K562 (cell line): ENCODE data around the gene KLF2. TPM values are rescaled to one million over a fixed set of nuclear protein-coding genes. Genes with fewer than 3 reads are reported as not detected.

Experiments
- BCOR ChIP-seq: fragments of 450-650 bp; IDR thresholded peaks from 2 replicates; pipeline ENCODE4 v1.6.1; 2016
- CEBPB ChIP-seq: fragments of 450-650 bp; IDR thresholded peaks from 2 replicates; pipeline ENCODE4 v1.6.1; 2016; ENCODE audit warnings: missing genetic modification characterization, missing compliant biosample characterization
- CXXC5 ChIP-seq: fragments of 250-450 bp; sonication (Bioruptor Pico); IDR thresholded peaks from 2 replicates; pipeline ENCODE4 v1.8.0; 2022; ENCODE audit warnings: inconsistent platforms, mild to moderate bottlenecking, moderate library complexity
- HDAC2 ChIP-seq: fragments of 450-650 bp; IDR thresholded peaks from 2 replicates; pipeline ENCODE4 v1.6.1; 2016; ENCODE audit warnings: mild to moderate bottlenecking
- HDAC8 ChIP-seq: fragments of 450-650 bp; IDR thresholded peaks from 2 replicates; pipeline ENCODE4 v1.6.1; 2016; ENCODE audit warnings: mild to moderate bottlenecking, missing genetic modification characterization, moderate library complexity, missing compliant biosample characterization
- MAZ ChIP-seq, 2 experiments: fragments of 450-650 bp in 1 of 2; sonication (generic) in 1 of 2; formaldehyde crosslinking; IDR thresholded peaks in 1 of 2; conservative IDR thresholded peaks in 1 of 2; 2 replicates each; pipeline versions ENCODE4 v1.4.0 to v1.5.0; 2020; ENCODE audit warnings: mild to moderate bottlenecking in 1 of 2, missing genetic modification reagents in 1 of 2
- PCBP2 ChIP-seq: fragments of 200-400 bp; formaldehyde crosslinking; IDR thresholded peaks from 2 replicates; pipeline ENCODE4 v1.6.1; 2018; ENCODE audit warnings: low read length, low read depth, mild to moderate bottlenecking, moderate library complexity; ENCODE audit not compliant: poor library complexity, severe bottlenecking
- ZNF121 ChIP-seq: sonication (generic); formaldehyde crosslinking; conservative IDR thresholded peaks from 2 replicates; pipeline ENCODE4 v1.8.0; 2022; ENCODE audit warnings: missing genetic modification reagents
- ZNF584 ChIP-seq: fragments of 200-800 bp; sonication (Bioruptor generic); IDR thresholded peaks from 2 replicates; pipeline ENCODE4 v1.6.1; 2016; ENCODE audit warnings: low read depth, mild to moderate bottlenecking, missing genetic modification characterization, missing compliant biosample characterization
- polyA plus RNA-seq, 8 experiments: library from polyadenylated mRNA; depleted of rRNA in 4 of 8; stranded (reverse) in 5 of 8; unstranded in 3 of 8; fragments of >200 nt; fragmentation: Nextera tagmentation in 2 of 8; fragmentation: Illumina TruSeq in 1 of 8; extraction: Ambion mirVana in 2 of 8; extraction: Trizol in 1 of 8; gene quantifications; 2 replicates each; pipeline versions ENCODE4 v1.2.1 to v1.2.3, GENCODE V29; 2011 to 2014; ENCODE audit warnings: inconsistent platforms in 1 of 8, missing spikeins in 1 of 8
- total RNA-seq, 7 experiments: library from RNA; depleted of rRNA in 6 of 7; stranded (reverse); fragments of >200 nt in 6 of 7; fragmentation: Illumina TruSeq in 2 of 7; extraction: Trizol in 2 of 7; gene quantifications; 2 replicates each; pipeline versions ENCODE4 v1.2.1 to v1.2.3, GENCODE V29; 2011 to 2021; ENCODE audit warnings: low replicate concordance in 1 of 7
- TF ChIP-seq, protein P1 (sequence below): sonication (generic); formaldehyde crosslinking; IDR thresholded peaks from 2 replicates; pipeline ENCODE4 v1.8.0; 2023; ENCODE audit warnings: mild to moderate bottlenecking, missing genetic modification reagents
- TF ChIP-seq, protein P2 (sequence below): fragments of 450-650 bp; IDR thresholded peaks from 2 replicates; pipeline ENCODE4 v1.6.1; 2016
- TF ChIP-seq, protein P3 (sequence below): IDR thresholded peaks from 2 replicates; pipeline ENCODE4 v1.6.1; 2014; ENCODE audit warnings: antibody characterized with exemption
- TF ChIP-seq, protein P4 (sequence below), 2 experiments: fragments of 200-800 bp in 1 of 2; sonication (Bioruptor generic) in 1 of 2; sonication (generic) in 1 of 2; formaldehyde crosslinking in 1 of 2; IDR thresholded peaks in 1 of 2; conservative IDR thresholded peaks in 1 of 2; 2 replicates each; pipeline versions ENCODE4 v1.5.0 to v1.6.1; 2016 to 2020; ENCODE audit warnings: missing compliant biosample characterization in 1 of 2, missing genetic modification characterization in 1 of 2, missing genetic modification reagents in 1 of 2
- TF ChIP-seq, protein P5 (sequence below): fragments of 450-650 bp; IDR thresholded peaks from 2 replicates; pipeline ENCODE4 v1.6.1; 2016; ENCODE audit warnings: antibody characterized with exemption
- TF ChIP-seq, protein P6 (sequence below): sonication (generic); formaldehyde crosslinking; IDR thresholded peaks from 2 replicates; pipeline ENCODE4 v1.8.0; 2022; ENCODE audit warnings: missing genetic modification reagents, mild to moderate bottlenecking, moderate library complexity, borderline replicate concordance

KLF2 gene
- total and polyA plus RNA-seq, 9 of the 15 experiments (the other 6 are each of a cell fraction or from before 2014, with no cell fraction given), result 0.07 to 0.71 TPM; not detected in 7

DNA sequence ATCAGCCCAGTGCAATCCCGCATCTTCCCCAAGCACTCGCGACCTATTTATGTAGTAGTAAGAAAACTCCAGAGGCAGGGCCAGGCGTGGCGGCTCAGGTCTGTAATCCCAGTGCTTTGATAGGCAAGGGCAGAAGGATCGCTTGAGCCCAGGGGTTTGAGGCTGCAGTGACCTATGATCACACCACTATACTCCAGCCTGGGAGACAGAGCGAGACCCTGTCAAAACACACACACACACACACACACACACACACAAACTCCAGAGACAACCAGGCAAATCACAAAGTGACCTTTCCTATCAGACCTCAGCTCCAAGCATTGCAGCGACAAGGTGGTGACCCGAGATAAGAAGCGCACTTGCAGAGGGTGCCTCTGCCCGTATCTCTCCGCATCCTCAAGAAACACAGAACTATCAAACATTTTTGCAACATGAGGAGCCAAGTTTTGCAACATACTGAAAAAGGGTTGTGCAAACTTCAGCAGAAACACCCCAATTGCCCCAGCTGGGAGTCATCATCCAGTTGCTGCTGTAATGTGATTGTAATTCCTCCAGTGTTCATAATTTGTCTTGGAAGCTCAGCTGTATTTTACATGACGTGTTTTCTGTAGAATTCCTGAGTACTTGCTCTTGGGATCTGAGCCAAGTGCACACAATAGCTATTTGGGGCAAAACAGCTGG lies 8.7 kb upstream of the KLF2 start (continued):
- TF ChIP-seq, protein P1, sequence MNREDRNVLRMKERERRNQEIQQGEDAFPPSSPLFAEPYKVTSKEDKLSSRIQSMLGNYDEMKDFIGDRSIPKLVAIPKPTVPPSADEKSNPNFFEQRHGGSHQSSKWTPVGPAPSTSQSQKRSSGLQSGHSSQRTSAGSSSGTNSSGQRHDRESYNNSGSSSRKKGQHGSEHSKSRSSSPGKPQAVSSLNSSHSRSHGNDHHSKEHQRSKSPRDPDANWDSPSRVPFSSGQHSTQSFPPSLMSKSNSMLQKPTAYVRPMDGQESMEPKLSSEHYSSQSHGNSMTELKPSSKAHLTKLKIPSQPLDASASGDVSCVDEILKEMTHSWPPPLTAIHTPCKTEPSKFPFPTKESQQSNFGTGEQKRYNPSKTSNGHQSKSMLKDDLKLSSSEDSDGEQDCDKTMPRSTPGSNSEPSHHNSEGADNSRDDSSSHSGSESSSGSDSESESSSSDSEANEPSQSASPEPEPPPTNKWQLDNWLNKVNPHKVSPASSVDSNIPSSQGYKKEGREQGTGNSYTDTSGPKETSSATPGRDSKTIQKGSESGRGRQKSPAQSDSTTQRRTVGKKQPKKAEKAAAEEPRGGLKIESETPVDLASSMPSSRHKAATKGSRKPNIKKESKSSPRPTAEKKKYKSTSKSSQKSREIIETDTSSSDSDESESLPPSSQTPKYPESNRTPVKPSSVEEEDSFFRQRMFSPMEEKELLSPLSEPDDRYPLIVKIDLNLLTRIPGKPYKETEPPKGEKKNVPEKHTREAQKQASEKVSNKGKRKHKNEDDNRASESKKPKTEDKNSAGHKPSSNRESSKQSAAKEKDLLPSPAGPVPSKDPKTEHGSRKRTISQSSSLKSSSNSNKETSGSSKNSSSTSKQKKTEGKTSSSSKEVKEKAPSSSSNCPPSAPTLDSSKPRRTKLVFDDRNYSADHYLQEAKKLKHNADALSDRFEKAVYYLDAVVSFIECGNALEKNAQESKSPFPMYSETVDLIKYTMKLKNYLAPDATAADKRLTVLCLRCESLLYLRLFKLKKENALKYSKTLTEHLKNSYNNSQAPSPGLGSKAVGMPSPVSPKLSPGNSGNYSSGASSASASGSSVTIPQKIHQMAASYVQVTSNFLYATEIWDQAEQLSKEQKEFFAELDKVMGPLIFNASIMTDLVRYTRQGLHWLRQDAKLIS (CRISPR knock-in tag), result 0 out of 2 replicates have a peak, but pooled peaks have one; percentile 76
- TF ChIP-seq CXXC5 (CRISPR knock-in tag) (peak; percentile 97), BCOR (peak; percentile 95), HDAC8 (tag) (0 out of 2 replicates have a peak, but pooled peaks have one; percentile 38), HDAC2 (peak; percentile 99), CEBPB (tag) (peak; percentile 99), PCBP2 (no peak), MAZ (CRISPR knock-in tag; conservative IDR thresholded peaks at IDR 0.05 in 1 of 2, IDR thresholded peaks at IDR 0.05 in 1 of 2) (peak in 1 of 2 experiments; percentile 38; a peak in 1 of 4 replicates), ZNF121 (CRISPR knock-in tag) (no peak), ZNF584 (CRISPR knock-in tag) (peak; percentile 94)
- TF ChIP-seq, protein P2, sequence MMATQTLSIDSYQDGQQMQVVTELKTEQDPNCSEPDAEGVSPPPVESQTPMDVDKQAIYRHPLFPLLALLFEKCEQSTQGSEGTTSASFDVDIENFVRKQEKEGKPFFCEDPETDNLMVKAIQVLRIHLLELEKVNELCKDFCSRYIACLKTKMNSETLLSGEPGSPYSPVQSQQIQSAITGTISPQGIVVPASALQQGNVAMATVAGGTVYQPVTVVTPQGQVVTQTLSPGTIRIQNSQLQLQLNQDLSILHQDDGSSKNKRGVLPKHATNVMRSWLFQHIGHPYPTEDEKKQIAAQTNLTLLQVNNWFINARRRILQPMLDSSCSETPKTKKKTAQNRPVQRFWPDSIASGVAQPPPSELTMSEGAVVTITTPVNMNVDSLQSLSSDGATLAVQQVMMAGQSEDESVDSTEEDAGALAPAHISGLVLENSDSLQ, result peak; percentile 69
- TF ChIP-seq, protein P3, sequence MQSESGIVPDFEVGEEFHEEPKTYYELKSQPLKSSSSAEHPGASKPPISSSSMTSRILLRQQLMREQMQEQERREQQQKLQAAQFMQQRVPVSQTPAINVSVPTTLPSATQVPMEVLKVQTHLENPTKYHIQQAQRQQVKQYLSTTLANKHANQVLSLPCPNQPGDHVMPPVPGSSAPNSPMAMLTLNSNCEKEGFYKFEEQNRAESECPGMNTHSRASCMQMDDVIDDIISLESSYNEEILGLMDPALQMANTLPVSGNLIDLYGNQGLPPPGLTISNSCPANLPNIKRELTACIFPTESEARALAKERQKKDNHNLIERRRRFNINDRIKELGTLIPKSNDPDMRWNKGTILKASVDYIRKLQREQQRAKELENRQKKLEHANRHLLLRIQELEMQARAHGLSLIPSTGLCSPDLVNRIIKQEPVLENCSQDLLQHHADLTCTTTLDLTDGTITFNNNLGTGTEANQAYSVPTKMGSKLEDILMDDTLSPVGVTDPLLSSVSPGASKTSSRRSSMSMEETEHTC, result 0 out of 2 replicates have a peak, but pooled peaks have one; percentile 14
- TF ChIP-seq, protein P4, sequence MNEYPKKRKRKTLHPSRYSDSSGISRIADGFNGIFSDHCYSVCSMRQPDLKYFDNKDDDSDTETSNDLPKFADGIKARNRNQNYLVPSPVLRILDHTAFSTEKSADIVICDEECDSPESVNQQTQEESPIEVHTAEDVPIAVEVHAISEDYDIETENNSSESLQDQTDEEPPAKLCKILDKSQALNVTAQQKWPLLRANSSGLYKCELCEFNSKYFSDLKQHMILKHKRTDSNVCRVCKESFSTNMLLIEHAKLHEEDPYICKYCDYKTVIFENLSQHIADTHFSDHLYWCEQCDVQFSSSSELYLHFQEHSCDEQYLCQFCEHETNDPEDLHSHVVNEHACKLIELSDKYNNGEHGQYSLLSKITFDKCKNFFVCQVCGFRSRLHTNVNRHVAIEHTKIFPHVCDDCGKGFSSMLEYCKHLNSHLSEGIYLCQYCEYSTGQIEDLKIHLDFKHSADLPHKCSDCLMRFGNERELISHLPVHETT (CRISPR knock-in tag; conservative IDR thresholded peaks at IDR 0.05 in 1 of 2, IDR thresholded peaks at IDR 0.05 in 1 of 2), result peak in 1 of 2 experiments; percentile 64; a peak in 2 of 4 replicates
- TF ChIP-seq, protein P5, sequence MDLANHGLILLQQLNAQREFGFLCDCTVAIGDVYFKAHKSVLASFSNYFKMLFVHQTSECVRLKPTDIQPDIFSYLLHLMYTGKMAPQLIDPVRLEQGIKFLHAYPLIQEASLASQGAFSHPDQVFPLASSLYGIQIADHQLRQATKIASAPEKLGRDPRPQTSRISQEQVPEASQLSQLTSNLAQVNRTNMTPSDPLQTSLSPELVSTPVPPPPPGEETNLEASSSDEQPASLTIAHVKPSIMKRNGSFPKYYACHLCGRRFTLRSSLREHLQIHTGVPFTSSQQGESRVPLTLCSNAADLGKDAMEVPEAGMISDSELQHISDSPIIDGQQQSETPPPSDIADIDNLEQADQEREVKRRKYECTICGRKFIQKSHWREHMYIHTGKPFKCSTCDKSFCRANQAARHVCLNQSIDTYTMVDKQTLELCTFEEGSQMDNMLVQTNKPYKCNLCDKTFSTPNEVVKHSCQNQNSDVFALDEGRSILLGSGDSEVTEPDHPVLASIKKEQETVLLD, result 0 out of 2 replicates have a peak, but pooled peaks have one; percentile 24
- TF ChIP-seq, protein P6, sequence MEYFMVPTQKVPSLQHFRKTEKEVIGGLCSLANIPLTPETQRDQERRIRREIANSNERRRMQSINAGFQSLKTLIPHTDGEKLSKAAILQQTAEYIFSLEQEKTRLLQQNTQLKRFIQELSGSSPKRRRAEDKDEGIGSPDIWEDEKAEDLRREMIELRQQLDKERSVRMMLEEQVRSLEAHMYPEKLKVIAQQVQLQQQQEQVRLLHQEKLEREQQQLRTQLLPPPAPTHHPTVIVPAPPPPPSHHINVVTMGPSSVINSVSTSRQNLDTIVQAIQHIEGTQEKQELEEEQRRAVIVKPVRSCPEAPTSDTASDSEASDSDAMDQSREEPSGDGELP (CRISPR knock-in tag), result peak; percentile 70; the same call in 1 of the 2 replicates
